ENCODE data around the gene STK39. TPM values are rescaled to one million over a fixed set of nuclear protein-coding genes. Genes with fewer than 3 reads are reported as not detected.

STK39 gene
- total and polyA plus RNA-seq, 2 of the 4 experiments (the other 2 are of a cell fraction): 11.8 to 16.4 TPM

GRCh38 chr2:168155046-168155445 lies 92.3 kb downstream of the STK39 start:
- Histone ChIP-seq H3K4ac (ENCODE audit: low read depth, low read length) (0 out of 2 replicates have a peak overlapping the region, but pooled peaks have one; percentile 25), H3K9me3 (ENCODE audit: control insufficient read depth, insufficient read depth, low read length) (no peaks in the 10 kb centered on the region), H3K27ac (ENCODE audit: insufficient read depth, low read length) (peak overlapping the region; percentile 83; the same call in 1 of the 2 replicates), H2BK20ac (ENCODE audit: low read depth, low read length) (peak overlapping the region; percentile 48; the same call in 1 of the 2 replicates), H2AK5ac (ENCODE audit: low read depth, low read length) (no peak overlapping the region), H3K79me1 (ENCODE audit: low read depth in 1 of 2, low read length in 2 of 2) (peaks cover 16 to 57% of the 10 kb centered on the region in 2 experiments), H3K56ac (ENCODE audit: extremely low read depth, insufficient read depth, low read length) (no peak overlapping the region), H4K5ac (ENCODE audit: low read depth, low read length) (peak overlapping the region; percentile 86; the same call in 1 of the 2 replicates), H4K20me1 (ENCODE audit: insufficient read depth, low read length) (peaks cover 10% of the 10 kb centered on the region; the same call in 1 of the 2 replicates), H2AK9ac (replicated peaks; ENCODE audit: low read depth, low read length, poor library complexity) (no peak overlapping the region), H2BK15ac (ENCODE audit: low read depth, low read length) (no peak overlapping the region), H3K23ac (ENCODE audit: low read depth, low read length) (0 out of 2 replicates have a peak overlapping the region, but pooled peaks have one; percentile 11), H3K14ac (replicated peaks; ENCODE audit: low read depth, low read length) (no peak overlapping the region), H3K27me3 (ENCODE audit: control insufficient read depth, insufficient read depth, low read length) (no peaks in the 10 kb centered on the region), H2AFZ (replicated peaks; ENCODE audit: low read length, poor library complexity) (no peak overlapping the region), H3K4me3 (ENCODE audit: insufficient read depth, low read depth, low read length) (no peak overlapping the region), H3K18ac (ENCODE audit: low read depth, low read length) (peak overlapping the region; percentile 65; the same call in 1 of the 2 replicates), H4K8ac (ENCODE audit: low read depth in 2 of 2, low read length in 2 of 2) (no peak overlapping the region; a peak in 1 of 4 replicates), H4K91ac (ENCODE audit: insufficient read depth, low read depth, low read length) (no peak overlapping the region), H3K36me3 (ENCODE audit: control insufficient read depth, insufficient read depth, low read length) (peaks cover 5% of the 10 kb centered on the region), H2BK5ac (ENCODE audit: low read depth, low read length, poor library complexity, severe bottlenecking) (peak overlapping the region; percentile 67), H3K4me1 (ENCODE audit: control insufficient read depth, insufficient read depth, low read length) (peaks cover 15% of the 10 kb centered on the region), H3K9ac (ENCODE audit: low read depth, low read length) (no peak overlapping the region), H3K9me1 (ENCODE audit: insufficient read depth, low read length) (peaks cover 25% of the 10 kb centered on the region), H3K4me2 (ENCODE audit: low read depth, low read length) (peak overlapping the region; percentile 66), H2BK120ac (ENCODE audit: low read depth, low read length) (no peak overlapping the region; the same call in 1 of the 2 replicates)
- ChIA-PET CTCF (interaction anchor here (1.1 kb wide), 2 partner anchors 72 to 139 kb away, joined by 3 read pairs; no protein-coding TSS in a partner anchor), POLR2A (ENCODE audit: unreplicated experiment) (no interaction called here)
- TF ChIP-seq ELK1 (IDR thresholded peaks at IDR 0.05; ENCODE audit: borderline replicate concordance, low read depth, low read length) (no peak), CEBPB (IDR thresholded peaks at IDR 0.05; ENCODE audit: low read depth, low read length) (peak; percentile 32)
- peak; percentile 70 for ATAC-seq (ENCODE audit: low read depth)
- dilution Hi-C loops (cut with HindIII; ENCODE audit: low sequenced_read_pairs, unreplicated experiment): no loop called here
- no TSS peak for BruUV-seq (replicated peaks)
- DNase-seq: peak; percentile 79
- 0% methylated on average over 1 of the region's 3 CpGs; no CpG with 5 or more reads in 1 of the 2 experiments for WGBS, 2 experiments (ENCODE audit: extremely low coverage in 2 of 2, insufficient read length in 1 of 2)
- intact Hi-C loops (cut with micrococcal nuclease): loop anchor here (1.0 kb wide), 2 partner anchors 91 to 138 kb away; no protein-coding TSS in a partner anchor
- in situ Hi-C loops (cut with MboI; ENCODE audit: low sequenced_read_pairs): no loop called here
